ENCODE measurements around the gene MAP3K14.
"Not testable (repeated sequence)": the region's sequence is repeated elsewhere in the genome, so short reads cannot be mapped to it uniquely, and the experiment has no call there.

Gene MAP3K14

DNA sequence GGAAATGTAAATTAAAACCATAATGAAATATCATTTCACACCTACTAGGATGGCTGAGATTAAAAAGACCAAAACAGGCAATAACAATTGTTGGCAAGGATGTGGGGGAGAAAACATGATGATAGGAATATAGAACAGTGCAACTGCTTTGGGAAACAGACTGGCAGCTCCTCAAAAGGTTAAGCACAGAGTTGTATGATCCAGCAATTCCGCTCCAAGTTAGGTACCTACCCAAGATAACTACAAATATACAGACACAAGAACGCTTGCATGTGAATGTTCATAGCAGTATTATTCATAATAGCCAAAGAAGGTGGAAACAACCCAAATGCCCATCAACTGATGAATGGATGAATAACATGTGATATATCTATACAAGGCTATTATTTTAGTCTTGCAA lies 35.0 kb upstream of the MAP3K14 start:
- Histone ChIP-seq H3K9ac (ENCODE audit: low read length in 5 of 5) (no peak overlapping the region), H3K9me3 (ENCODE audit: control insufficient read depth in 5 of 5, low read length in 5 of 5) (peaks cover 0 to 6% (median 4%) of the 10 kb centered on the region in 5 donors), H3K4me1 (ENCODE audit: control insufficient read depth in 5 of 5, insufficient read depth in 5 of 5, low read length in 5 of 5) (peaks cover 0 to 4% (median 2%) of the 10 kb centered on the region in 5 donors)

GRCh38 chr17:45347444-45347843 lies 30.6 kb upstream of the MAP3K14 start:
- Histone ChIP-seq H3K9ac (ENCODE audit: low read length in 5 of 5) (no peak overlapping the region), H3K4me1 (ENCODE audit: control insufficient read depth in 5 of 5, insufficient read depth in 5 of 5, low read length in 5 of 5) (peaks cover 6 to 22% (median 17%) of the 10 kb centered on the region in 5 donors), H3K27me3 (ENCODE audit: control insufficient read depth in 5 of 5, insufficient read depth in 4 of 5, low read length in 5 of 5) (peaks cover 0 to 10% (median 0%) of the 10 kb centered on the region in 5 donors), H3K27ac (ENCODE audit: low read depth, low read length) (no peak overlapping the region), H3K36me3 (ENCODE audit: control insufficient read depth in 5 of 5, insufficient read depth in 5 of 5, low read length in 5 of 5) (no peaks in the 10 kb centered on the region), H3K9me3 (ENCODE audit: control insufficient read depth in 5 of 5, low read length in 5 of 5) (peaks cover 0 to 6% (median 4%) of the 10 kb centered on the region in 5 donors), H3K4me3 (ENCODE audit: low read depth in 1 of 5, low read length in 5 of 5) (no peak overlapping the region)

More for the DNA sequence above, 35.0 kb upstream of the MAP3K14 start:
- H3K27me3 ChIP-seq (ENCODE audit: control insufficient read depth in 5 of 5, insufficient read depth in 4 of 5, low read length in 5 of 5): no peaks in the 10 kb centered on the region
- H3K36me3 ChIP-seq (ENCODE audit: control insufficient read depth in 5 of 5, insufficient read depth in 5 of 5, low read length in 5 of 5): no peaks in the 10 kb centered on the region
- no peak overlapping the region for H3K27ac ChIP-seq (ENCODE audit: low read depth, low read length)
- no peak overlapping the region for H3K4me3 ChIP-seq (ENCODE audit: low read depth in 1 of 5, low read length in 5 of 5)

DNA sequence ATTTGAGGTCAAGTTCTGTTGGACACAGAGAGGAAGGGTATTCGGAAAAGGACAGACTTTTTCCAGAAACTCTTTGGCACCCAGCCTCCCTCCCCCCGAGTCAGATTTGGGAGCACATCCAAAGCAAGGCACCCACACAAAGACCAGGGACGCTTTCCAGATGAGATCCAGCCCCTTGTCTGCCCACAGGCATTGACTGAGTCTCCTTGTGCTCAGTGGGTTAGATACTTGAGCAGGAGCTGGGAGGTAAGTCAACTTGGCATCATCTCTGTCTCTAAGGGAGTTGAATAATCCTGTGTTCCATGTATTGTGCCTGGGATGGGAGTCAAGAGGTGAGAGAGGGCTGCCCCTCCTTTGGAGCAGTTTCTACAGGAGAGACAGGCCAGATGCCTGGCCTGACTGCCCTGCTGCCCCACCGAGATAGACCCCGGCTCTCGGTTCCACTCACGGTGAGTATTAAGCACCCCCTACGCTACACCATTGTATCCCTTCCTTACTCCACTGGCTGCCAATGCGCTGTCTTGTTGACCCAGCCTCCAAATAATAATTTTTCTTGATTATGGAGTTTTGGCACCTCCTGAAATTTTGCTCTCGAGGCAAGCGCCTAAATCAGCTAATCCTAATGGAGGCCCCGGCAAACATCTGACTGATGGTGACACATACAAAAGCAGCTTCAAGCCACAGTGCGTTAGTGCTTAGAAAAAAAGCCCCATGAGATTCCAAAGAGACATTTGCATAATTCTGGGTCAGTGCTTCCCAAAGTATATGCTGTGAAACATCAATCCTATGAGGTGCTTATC lies 29.6 kb upstream of the MAP3K14 start:
- no peak overlapping the region for H3K4me3 ChIP-seq (ENCODE audit: low read depth in 1 of 5, low read length in 5 of 5)
- peak overlapping the region; percentile 57 for H3K27ac ChIP-seq (ENCODE audit: low read depth, low read length)

DNA sequence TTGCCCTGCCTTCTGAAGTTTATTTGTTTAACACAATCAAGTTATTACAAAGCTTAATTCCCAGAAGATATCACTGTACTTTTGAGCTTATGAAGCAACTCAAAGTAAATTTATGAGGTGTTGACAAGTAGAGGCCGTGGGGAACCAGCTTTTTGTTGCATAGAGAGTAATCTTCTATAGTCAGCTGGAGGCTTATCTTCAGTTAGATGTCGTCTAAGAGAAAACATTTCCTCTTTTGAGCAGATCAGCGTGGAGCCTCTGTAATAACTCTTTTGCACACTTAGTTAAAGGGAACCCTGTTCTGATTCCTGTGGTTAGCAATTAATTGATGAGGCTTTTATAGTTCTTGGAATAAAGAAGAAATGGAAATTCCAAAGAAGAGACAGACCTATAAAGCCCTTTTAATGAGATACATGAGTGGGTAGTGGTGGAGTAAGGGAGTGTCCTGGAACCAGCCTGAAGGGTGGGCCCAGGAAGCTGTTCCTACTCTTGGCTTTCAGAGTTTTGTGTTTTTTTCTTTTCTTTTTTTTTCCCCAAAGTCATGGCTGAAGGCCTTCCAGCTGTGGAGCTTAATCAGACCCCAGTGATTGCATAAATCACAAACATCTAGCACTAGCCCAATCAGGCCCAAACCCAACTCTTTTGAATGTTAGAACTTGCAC lies 28.9 kb upstream of the MAP3K14 start:
- no peak overlapping the region for H3K4me3 ChIP-seq (ENCODE audit: low read depth in 1 of 5, low read length in 5 of 5)
- H3K9ac ChIP-seq (ENCODE audit: low read length in 5 of 5): no peak overlapping the region
- peaks cover 0 to 22% (median 0%) of the 10 kb centered on the region in 5 donors for H3K27me3 ChIP-seq (ENCODE audit: control insufficient read depth in 5 of 5, insufficient read depth in 4 of 5, low read length in 5 of 5)
- no peaks in the 10 kb centered on the region for H3K9me3 ChIP-seq (ENCODE audit: control insufficient read depth in 5 of 5, low read length in 5 of 5)
- peaks cover 8 to 30% (median 22%) of the 10 kb centered on the region in 5 donors for H3K4me1 ChIP-seq (ENCODE audit: control insufficient read depth in 5 of 5, insufficient read depth in 5 of 5, low read length in 5 of 5)
- H3K36me3 ChIP-seq (ENCODE audit: control insufficient read depth in 5 of 5, insufficient read depth in 5 of 5, low read length in 5 of 5): no peaks in the 10 kb centered on the region
- H3K27ac ChIP-seq (ENCODE audit: low read depth, low read length): peak overlapping the region; percentile 57

More for the DNA sequence above, 29.6 kb upstream of the MAP3K14 start:
- H3K4me1 ChIP-seq (ENCODE audit: control insufficient read depth in 5 of 5, insufficient read depth in 5 of 5, low read length in 5 of 5): peaks cover 8 to 26% (median 22%) of the 10 kb centered on the region in 5 donors
- no peak overlapping the region for H3K9ac ChIP-seq (ENCODE audit: low read length in 5 of 5)
- no peaks in the 10 kb centered on the region for H3K9me3 ChIP-seq (ENCODE audit: control insufficient read depth in 5 of 5, low read length in 5 of 5)
- H3K27me3 ChIP-seq (ENCODE audit: control insufficient read depth in 5 of 5, insufficient read depth in 4 of 5, low read length in 5 of 5): peaks cover 0 to 20% (median 0%) of the 10 kb centered on the region in 5 donors
- no peaks in the 10 kb centered on the region for H3K36me3 ChIP-seq (ENCODE audit: control insufficient read depth in 5 of 5, insufficient read depth in 5 of 5, low read length in 5 of 5)

- peaks cover 8 to 30% (median 22%) of the 10 kb centered on the region in 5 donors for H3K4me1 ChIP-seq (ENCODE audit: control insufficient read depth in 5 of 5, insufficient read depth in 5 of 5, low read length in 5 of 5)
- H3K4me3 ChIP-seq (ENCODE audit: low read depth in 1 of 5, low read length in 5 of 5): no peak overlapping the region
- no peaks in the 10 kb centered on the region for H3K36me3 ChIP-seq (ENCODE audit: control insufficient read depth in 5 of 5, insufficient read depth in 5 of 5, low read length in 5 of 5)
- H3K27ac ChIP-seq (ENCODE audit: low read depth, low read length): peak overlapping the region; percentile 57
- no peaks in the 10 kb centered on the region for H3K9me3 ChIP-seq (ENCODE audit: control insufficient read depth in 5 of 5, low read length in 5 of 5)
- H3K27me3 ChIP-seq (ENCODE audit: control insufficient read depth in 5 of 5, insufficient read depth in 4 of 5, low read length in 5 of 5): peaks cover 0 to 22% (median 2%) of the 10 kb centered on the region in 5 donors
- H3K9ac ChIP-seq (ENCODE audit: low read length in 5 of 5): no peak overlapping the region
Measured at GRCh38 chr17:45345246-45345553, 28.4 kb upstream of the MAP3K14 start.

GRCh38 chr17:45343967-45344664 lies 27.3 kb upstream of the MAP3K14 start:
- H3K27ac ChIP-seq (ENCODE audit: low read depth, low read length); H3K36me3 ChIP-seq (ENCODE audit: control insufficient read depth in 5 of 5, insufficient read depth in 5 of 5, low read length in 5 of 5); H3K9me3 ChIP-seq (ENCODE audit: control insufficient read depth in 5 of 5, low read length in 5 of 5); H3K9ac ChIP-seq (ENCODE audit: low read length in 5 of 5); H3K4me3 ChIP-seq (ENCODE audit: low read depth in 1 of 5, low read length in 5 of 5): not testable (repeated sequence)
- Histone ChIP-seq H3K4me1 (ENCODE audit: control insufficient read depth in 5 of 5, insufficient read depth in 5 of 5, low read length in 5 of 5) (peaks cover 8 to 32% (median 24%) of the 10 kb centered on the region in 5 donors), H3K27me3 (ENCODE audit: control insufficient read depth in 5 of 5, insufficient read depth in 4 of 5, low read length in 5 of 5) (peaks cover 0 to 27% (median 2%) of the 10 kb centered on the region in 5 donors)

GRCh38 chr17:45342871-45343526 lies 26.2 kb upstream of the MAP3K14 start:
- Histone ChIP-seq H3K27ac (ENCODE audit: low read depth, low read length) (no peak overlapping the region), H3K4me1 (ENCODE audit: control insufficient read depth in 5 of 5, insufficient read depth in 5 of 5, low read length in 5 of 5) (peaks cover 10 to 42% (median 32%) of the 10 kb centered on the region in 5 donors), H3K4me3 (ENCODE audit: low read depth in 1 of 5, low read length in 5 of 5) (no peak overlapping the region), H3K36me3 (ENCODE audit: control insufficient read depth in 5 of 5, insufficient read depth in 5 of 5, low read length in 5 of 5) (no peaks in the 10 kb centered on the region), H3K9me3 (ENCODE audit: control insufficient read depth in 5 of 5, low read length in 5 of 5) (no peaks in the 10 kb centered on the region), H3K27me3 (ENCODE audit: control insufficient read depth in 5 of 5, insufficient read depth in 4 of 5, low read length in 5 of 5) (peaks cover 0 to 31% (median 2%) of the 10 kb centered on the region in 5 donors), H3K9ac (ENCODE audit: low read length in 5 of 5) (no peak overlapping the region)

DNA sequence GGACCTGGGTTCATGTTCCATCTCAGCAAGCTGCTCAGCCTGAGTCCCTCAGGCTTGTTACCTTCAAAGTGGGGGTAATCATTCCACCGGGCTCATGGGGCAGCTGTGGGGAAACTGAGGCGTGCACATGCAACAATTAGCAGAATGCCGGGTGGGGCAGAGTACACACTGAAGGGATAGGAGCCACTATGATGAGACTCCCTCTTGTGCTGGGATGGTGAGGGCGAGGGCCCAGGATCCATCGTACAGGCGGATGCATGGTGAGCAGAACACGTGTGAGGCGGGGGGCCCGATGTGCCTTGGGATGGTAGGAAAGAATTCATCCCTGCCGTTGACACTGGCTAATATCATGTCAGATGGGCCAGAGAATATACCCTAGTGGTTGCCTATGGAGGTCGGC lies 25.5 kb upstream of the MAP3K14 start:
- peaks cover 0 to 31% (median 2%) of the 10 kb centered on the region in 5 donors for H3K27me3 ChIP-seq (ENCODE audit: control insufficient read depth in 5 of 5, insufficient read depth in 4 of 5, low read length in 5 of 5)
- H3K27ac ChIP-seq (ENCODE audit: low read depth, low read length): no peak overlapping the region
- H3K9ac ChIP-seq (ENCODE audit: low read length in 5 of 5): no peak overlapping the region
- no peaks in the 10 kb centered on the region for H3K36me3 ChIP-seq (ENCODE audit: control insufficient read depth in 5 of 5, insufficient read depth in 5 of 5, low read length in 5 of 5)
- H3K4me1 ChIP-seq (ENCODE audit: control insufficient read depth in 5 of 5, insufficient read depth in 5 of 5, low read length in 5 of 5): peaks cover 10 to 46% (median 35%) of the 10 kb centered on the region in 5 donors
- H3K9me3 ChIP-seq (ENCODE audit: control insufficient read depth in 5 of 5, low read length in 5 of 5): no peaks in the 10 kb centered on the region
- H3K4me3 ChIP-seq (ENCODE audit: low read depth in 1 of 5, low read length in 5 of 5): no peak overlapping the region

GRCh38 chr17:45341533-45342158 lies 24.8 kb upstream of the MAP3K14 start:
- peaks cover 10 to 44% (median 31%) of the 10 kb centered on the region in 5 donors for H3K4me1 ChIP-seq (ENCODE audit: control insufficient read depth in 5 of 5, insufficient read depth in 5 of 5, low read length in 5 of 5)
- H3K27ac ChIP-seq (ENCODE audit: low read depth, low read length): no peak overlapping the region
- no peak overlapping the region for H3K9ac ChIP-seq (ENCODE audit: low read length in 5 of 5)

More at GRCh38 chr17:45341533-45342158, 24.8 kb upstream of the MAP3K14 start:
- Histone ChIP-seq H3K4me3 (ENCODE audit: low read depth in 1 of 5, low read length in 5 of 5) (no peak overlapping the region), H3K36me3 (ENCODE audit: control insufficient read depth in 5 of 5, insufficient read depth in 5 of 5, low read length in 5 of 5) (no peaks in the 10 kb centered on the region), H3K9me3 (ENCODE audit: control insufficient read depth in 5 of 5, low read length in 5 of 5) (no peaks in the 10 kb centered on the region), H3K27me3 (ENCODE audit: control insufficient read depth in 5 of 5, insufficient read depth in 4 of 5, low read length in 5 of 5) (peaks cover 0 to 30% (median 2%) of the 10 kb centered on the region in 5 donors)

Data from subcutaneous abdominal adipose tissue (tissue), 5 donors.